Measurements from ENCODE around the gene PPP1R14C.

DNA sequence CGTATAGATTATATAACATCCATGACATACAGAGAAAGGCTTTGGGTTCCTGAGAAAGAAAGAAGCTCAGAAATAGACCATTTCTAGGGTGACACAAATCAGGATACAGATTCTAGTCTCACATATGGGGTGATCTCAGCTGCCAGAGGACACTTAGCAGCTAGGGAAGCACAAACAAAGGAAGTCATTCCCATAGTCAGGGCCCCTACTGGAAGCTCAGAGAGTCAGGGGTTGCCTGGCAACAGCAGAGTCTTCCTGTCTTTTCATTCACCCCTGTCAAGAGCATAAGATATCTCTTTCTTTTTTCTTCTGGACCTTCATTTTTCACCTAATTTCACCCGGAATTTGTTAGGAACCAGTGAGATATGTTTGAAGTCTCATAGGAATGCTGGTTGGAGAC is 144.1 kb downstream of the PPP1R14C start:
- TF ChIP-seq EGR1 (IDR thresholded peaks at IDR 0.05), result no peak
- TF ChIP-seq YY1 (IDR thresholded peaks at IDR 0.05; ENCODE audit: low read depth), result no peak
- TF ChIP-seq RAD21 (IDR thresholded peaks at IDR 0.05; ENCODE audit: low read depth), result no peak
- TF ChIP-seq TAF1 (IDR thresholded peaks at IDR 0.05; ENCODE audit: low read depth), result no peak

All from Ishikawa (cell line).